HCT116 (cell line): ENCODE data around the gene PRMT2. TPM values are rescaled to one million over a fixed set of nuclear protein-coding genes. Genes with fewer than 3 reads are reported as not detected.

Experiments
- ATAC-seq: fragments of 200-7000 bp; cut with Tn5 transposase; 2 replicates; pipeline ENCODE4 v1.9.1; 2020; ENCODE audit warnings: mild to moderate bottlenecking, moderate library complexity
- BruUV-seq: library from RNA; stranded (reverse); fragments of 400-500 nt; replicated peaks from 2 replicates; lab custom pipeline; 2021; lab: Mats Ljungman, UMichigan
- CTCF ChIA-PET: fragments of 300-600 bp; sonication (Branson Sonifier 250); formaldehyde crosslinking; loops from one replicate; lab custom pipeline; 2021; ENCODE audit warnings: antibody characterized with exemption; lab: Charles Lee
- POLR2A ChIA-PET: fragments of 300-600, 350-600 bp; sonication (Branson Sonifier 250); formaldehyde crosslinking; loops from one replicate; lab custom pipeline; 2021; ENCODE audit warnings: antibody characterized with exemption; lab: Charles Lee
- RAD21 ChIA-PET, 2 experiments: fragments of 300-600 bp; sonication (Branson Sonifier 250); formaldehyde crosslinking; loops; one replicate each; lab custom pipeline; 2023; ENCODE audit warnings: low total read pairs in 2 of 2; ENCODE audit not compliant: uncharacterized antibody in 2 of 2, unreplicated experiment in 2 of 2, low non-redundant PET in 1 of 2; lab: Charles Lee
- DNase-seq: peaks from one replicate; pipeline ENCODE4 v3.0.0-alpha.2; 2010; ENCODE audit warnings: low read depth, low spot score
- H2AFZ ChIP-seq: fragments of 200-600 bp; shearing (Covaris generic), sonication (generic); 2 replicates; pipeline ENCODE4 v1.6.1; 2017; ENCODE audit warnings: low read depth, mixed run types, mixed read lengths, antibody characterized with exemption, low read length; ENCODE audit not compliant: poor library complexity, severe bottlenecking
- H3K27ac ChIP-seq: 2 replicates; pipeline ENCODE4 v1.5.1; 2012; ENCODE audit warnings: low read depth, low read length
- H3K27me3 ChIP-seq: fragments of 200-600 bp; sonication (generic); 2 replicates; pipeline ENCODE4 v1.6.1; 2016; ENCODE audit warnings: mixed run types, low read length, mixed read lengths; ENCODE audit not compliant: insufficient read depth
- H3K36me3 ChIP-seq, 2 experiments: fragments of 200-500 bp in 1 of 2; fragments of 200-600 bp in 1 of 2; sonication (Bioruptor generic) in 1 of 2; sonication (generic) in 1 of 2; 2 replicates each; pipeline versions ENCODE4 v1.5.1 to v1.6.1; 2014 to 2016; ENCODE audit warnings: low read length in 2 of 2, inconsistent platforms in 1 of 2, mixed read lengths in 1 of 2, mixed run types in 1 of 2; ENCODE audit not compliant: insufficient read depth in 2 of 2, control insufficient read depth in 1 of 2
- H3K4me1 ChIP-seq, 2 experiments: fragments of 200-600 bp in 1 of 2; sonication (generic) in 1 of 2; 2 replicates each; pipeline versions ENCODE4 v1.5.1 to v1.6.1; 2012 to 2017; ENCODE audit warnings: low read length in 2 of 2, inconsistent platforms in 1 of 2, mild to moderate bottlenecking in 1 of 2, mixed read lengths in 1 of 2, mixed run types in 1 of 2, moderate library complexity in 1 of 2; ENCODE audit not compliant: insufficient read depth in 2 of 2, control insufficient read depth in 1 of 2
- H3K4me2 ChIP-seq: fragments of 200-600 bp; sonication (generic); 2 replicates; pipeline ENCODE4 v1.6.1; 2017; ENCODE audit warnings: mixed run types, low read length, mixed read lengths
- H3K4me3 ChIP-seq, 2 experiments: fragments of 200-600 bp in 1 of 2; sonication (generic) in 1 of 2; replicated peaks in 1 of 2; 2 replicates each; pipeline ENCODE4 v1.5.1; 2011 to 2016; ENCODE audit warnings: low read length in 2 of 2, control low read depth in 1 of 2, low read depth in 1 of 2, mild to moderate bottlenecking in 1 of 2, mixed read lengths in 1 of 2, mixed run types in 1 of 2
- H3K79me2 ChIP-seq: fragments of 200-600 bp; sonication (generic); 2 replicates; pipeline ENCODE4 v1.6.1; 2017; ENCODE audit warnings: mild to moderate bottlenecking, mixed run types, low read length, moderate library complexity, mixed read lengths; ENCODE audit not compliant: insufficient read depth
- H3K9ac ChIP-seq: fragments of 200-600 bp; sonication (generic); 2 replicates; pipeline ENCODE4 v1.6.1; 2016; ENCODE audit warnings: low read length, mixed read lengths
- H3K9me2 ChIP-seq: fragments of 200-600 bp; sonication (generic), shearing (Covaris generic); 2 replicates; pipeline ENCODE4 v1.6.1; 2017; ENCODE audit warnings: mixed run types, mild to moderate bottlenecking, moderate library complexity; ENCODE audit not compliant: insufficient read depth
- H3K9me3 ChIP-seq, 2 experiments: fragments of 200-500 bp in 1 of 2; fragments of 200-600 bp in 1 of 2; sonication (Bioruptor generic) in 1 of 2; sonication (generic) in 1 of 2; 2 replicates each; pipeline ENCODE4 v1.6.1; 2014 to 2017; ENCODE audit warnings: low read length in 2 of 2, mixed read lengths in 2 of 2, inconsistent platforms in 1 of 2, low read depth in 1 of 2, mild to moderate bottlenecking in 1 of 2, mixed run types in 1 of 2, moderate library complexity in 1 of 2; ENCODE audit not compliant: control insufficient read depth in 1 of 2, insufficient read depth in 1 of 2
- H4K20me1 ChIP-seq: fragments of 200-600 bp; sonication (generic), shearing (Covaris generic); 2 replicates; pipeline ENCODE4 v1.6.1; 2017; ENCODE audit warnings: mixed run types, mild to moderate bottlenecking, moderate library complexity; ENCODE audit not compliant: insufficient read depth
- CBX3 ChIP-seq: IDR thresholded peaks from 2 replicates; pipeline ENCODE4 v1.6.1; 2012; ENCODE audit warnings: low read depth
- EGR1 ChIP-seq: IDR thresholded peaks from 2 replicates; pipeline ENCODE4 v1.6.1; 2012; ENCODE audit warnings: low read depth
- ELF1 ChIP-seq: IDR thresholded peaks from 2 replicates; pipeline ENCODE4 v1.6.1; 2012; ENCODE audit warnings: low read depth, borderline replicate concordance
- EZH2 ChIP-seq: fragments of 200-600 bp; sonication (generic); IDR thresholded peaks from 2 replicates; pipeline ENCODE4 v1.6.1; 2017; ENCODE audit warnings: antibody characterized with exemption, mixed run types
- EZH2phosphoT487 ChIP-seq: fragments of 200-600 bp; IDR thresholded peaks from 2 replicates; pipeline ENCODE4 v1.6.1; 2018; ENCODE audit warnings: antibody characterized with exemption, borderline replicate concordance
- FOSL1 ChIP-seq: IDR thresholded peaks from 2 replicates; pipeline ENCODE4 v1.6.1; 2012; ENCODE audit warnings: low read depth
- MAX ChIP-seq: IDR thresholded peaks from 2 replicates; pipeline ENCODE4 v1.6.1; 2012
- POLR2A ChIP-seq: IDR thresholded peaks from 2 replicates; pipeline ENCODE4 v1.7.0; 2011; ENCODE audit warnings: borderline replicate concordance; ENCODE audit not compliant: insufficient read depth, insufficient read length; ENCODE audit errors: extremely low read depth
- POLR2AphosphoS5 ChIP-seq: IDR thresholded peaks from 2 replicates; pipeline ENCODE4 v1.6.1; 2011; ENCODE audit warnings: mild to moderate bottlenecking, low read depth, low read length, moderate library complexity
- RAD21 ChIP-seq: IDR thresholded peaks from 2 replicates; pipeline ENCODE4 v1.6.1; 2012; ENCODE audit warnings: low read depth, mild to moderate bottlenecking
- SIN3A ChIP-seq: IDR thresholded peaks from 2 replicates; pipeline ENCODE4 v1.6.1; 2012; ENCODE audit warnings: low read depth
- SP1 ChIP-seq: IDR thresholded peaks from 2 replicates; pipeline ENCODE4 v1.6.1; 2012; ENCODE audit warnings: low read depth
- SRF ChIP-seq: IDR thresholded peaks from 2 replicates; pipeline ENCODE4 v1.6.1; 2012; ENCODE audit warnings: low read depth
- YY1 ChIP-seq: IDR thresholded peaks from 2 replicates; pipeline ENCODE4 v1.6.1; 2011; ENCODE audit warnings: low read length, low read depth, moderate library complexity, mild to moderate bottlenecking; ENCODE audit not compliant: insufficient replicate concordance; ENCODE audit errors: extremely low read depth
- ZFX ChIP-seq: fragments of 450-650 bp; IDR thresholded peaks from 2 replicates; pipeline ENCODE4 v1.6.1; 2017
- intact Hi-C: fragments of 100-400 bp; cut with micrococcal nuclease; formaldehyde crosslinking; loops from 2 replicates; pipeline ENCODE4 v1.10.0; 2022
- total RNA-seq: library from RNA; stranded (reverse); gene quantifications from one replicate; pipeline ENCODE4 v1.2.1, GENCODE V29; 2021; ENCODE audit not compliant: unreplicated experiment
- TF ChIP-seq, protein P1 (sequence below), 3 experiments: fragments of 200-600 bp in 1 of 3; sonication (generic) in 1 of 3; IDR thresholded peaks in 2 of 3; conservative IDR thresholded peaks in 1 of 3; 2 replicates each; pipeline ENCODE4 v1.5.1; 2012 to 2017; ENCODE audit warnings: low read depth in 2 of 3, low read length in 2 of 3, antibody characterized with exemption in 1 of 3, borderline replicate concordance in 1 of 3, control low read depth in 1 of 3, mild to moderate bottlenecking in 1 of 3, mixed read lengths in 1 of 3, mixed run types in 1 of 3, moderate library complexity in 1 of 3; ENCODE audit not compliant: insufficient read depth in 1 of 3
- TF ChIP-seq, protein P2 (sequence below): IDR thresholded peaks from 2 replicates; pipeline ENCODE4 v1.6.1; 2012; ENCODE audit warnings: low read depth

Gene PRMT2
- total RNA-seq, 1 experiment from 2014 or later: 59.1 TPM

- Histone ChIP-seq H3K4me3 (no peak overlapping the region), H3K36me3 (no peaks in the 10 kb centered on the region), H4K20me1 (no peaks in the 10 kb centered on the region), H2AFZ (no peak overlapping the region), H3K79me2 (no peaks in the 10 kb centered on the region), H3K9me2 (no peaks in the 10 kb centered on the region), H3K9me3 (peaks cover 0 to 6% of the 10 kb centered on the region in 2 experiments; a peak in 2 of 4 replicates), H3K27me3 (no peaks in the 10 kb centered on the region), H3K4me2 (no peak overlapping the region), H3K4me1 (no peaks in the 10 kb centered on the region), H3K9ac (no peak overlapping the region), H3K27ac (no peak overlapping the region)
- TF ChIP-seq EZH2 (no peak), ELF1 (no peak), RAD21 (no peak), FOSL1 (no peak), CBX3 (no peak)
- RAD21 ChIA-PET: no interaction called here
- DNase-seq (no peak), ATAC-seq (no peak)
- POLR2A ChIA-PET: no interaction called here
- BruUV-seq: no TSS peak
- intact Hi-C loops: no loop called here
- CTCF ChIA-PET: no interaction called here
Measured at GRCh38 chr21:46626536-46626935, 8.9 kb upstream of the PRMT2 start.

- intact Hi-C loops: no loop called here
- ATAC-seq (no peak), DNase-seq (no peak)
- no peak overlapping the region for H3K9ac ChIP-seq
- no peaks in the 10 kb centered on the region for H3K27me3 ChIP-seq
- no peak overlapping the region for H3K4me2 ChIP-seq
- H4K20me1 ChIP-seq: no peaks in the 10 kb centered on the region
- CTCF ChIA-PET: no interaction called here
- no peak overlapping the region for H3K4me3 ChIP-seq
- H3K9me2 ChIP-seq: no peaks in the 10 kb centered on the region
- RAD21 ChIA-PET: no interaction called here
- no peak overlapping the region for H2AFZ ChIP-seq
- TF ChIP-seq RAD21 (no peak), POLR2AphosphoS5 (no peak), EZH2 (no peak), SIN3A (no peak), POLR2A (no peak), ELF1 (no peak), MAX (no peak), SRF (no peak), EGR1 (no peak), YY1 (no peak), SP1 (no peak), EZH2phosphoT487 (no peak), ZFX (no peak)
- TF ChIP-seq, protein P1, sequence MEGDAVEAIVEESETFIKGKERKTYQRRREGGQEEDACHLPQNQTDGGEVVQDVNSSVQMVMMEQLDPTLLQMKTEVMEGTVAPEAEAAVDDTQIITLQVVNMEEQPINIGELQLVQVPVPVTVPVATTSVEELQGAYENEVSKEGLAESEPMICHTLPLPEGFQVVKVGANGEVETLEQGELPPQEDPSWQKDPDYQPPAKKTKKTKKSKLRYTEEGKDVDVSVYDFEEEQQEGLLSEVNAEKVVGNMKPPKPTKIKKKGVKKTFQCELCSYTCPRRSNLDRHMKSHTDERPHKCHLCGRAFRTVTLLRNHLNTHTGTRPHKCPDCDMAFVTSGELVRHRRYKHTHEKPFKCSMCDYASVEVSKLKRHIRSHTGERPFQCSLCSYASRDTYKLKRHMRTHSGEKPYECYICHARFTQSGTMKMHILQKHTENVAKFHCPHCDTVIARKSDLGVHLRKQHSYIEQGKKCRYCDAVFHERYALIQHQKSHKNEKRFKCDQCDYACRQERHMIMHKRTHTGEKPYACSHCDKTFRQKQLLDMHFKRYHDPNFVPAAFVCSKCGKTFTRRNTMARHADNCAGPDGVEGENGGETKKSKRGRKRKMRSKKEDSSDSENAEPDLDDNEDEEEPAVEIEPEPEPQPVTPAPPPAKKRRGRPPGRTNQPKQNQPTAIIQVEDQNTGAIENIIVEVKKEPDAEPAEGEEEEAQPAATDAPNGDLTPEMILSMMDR (IDR thresholded peaks at IDR 0.05 in 2 of 3, conservative IDR thresholded peaks at IDR 0.05 in 1 of 3; ENCODE audit: borderline replicate concordance in 1 of 3, insufficient read depth in 1 of 3, low read depth in 2 of 3, low read length in 2 of 3): no peak
- TF ChIP-seq, protein P2, sequence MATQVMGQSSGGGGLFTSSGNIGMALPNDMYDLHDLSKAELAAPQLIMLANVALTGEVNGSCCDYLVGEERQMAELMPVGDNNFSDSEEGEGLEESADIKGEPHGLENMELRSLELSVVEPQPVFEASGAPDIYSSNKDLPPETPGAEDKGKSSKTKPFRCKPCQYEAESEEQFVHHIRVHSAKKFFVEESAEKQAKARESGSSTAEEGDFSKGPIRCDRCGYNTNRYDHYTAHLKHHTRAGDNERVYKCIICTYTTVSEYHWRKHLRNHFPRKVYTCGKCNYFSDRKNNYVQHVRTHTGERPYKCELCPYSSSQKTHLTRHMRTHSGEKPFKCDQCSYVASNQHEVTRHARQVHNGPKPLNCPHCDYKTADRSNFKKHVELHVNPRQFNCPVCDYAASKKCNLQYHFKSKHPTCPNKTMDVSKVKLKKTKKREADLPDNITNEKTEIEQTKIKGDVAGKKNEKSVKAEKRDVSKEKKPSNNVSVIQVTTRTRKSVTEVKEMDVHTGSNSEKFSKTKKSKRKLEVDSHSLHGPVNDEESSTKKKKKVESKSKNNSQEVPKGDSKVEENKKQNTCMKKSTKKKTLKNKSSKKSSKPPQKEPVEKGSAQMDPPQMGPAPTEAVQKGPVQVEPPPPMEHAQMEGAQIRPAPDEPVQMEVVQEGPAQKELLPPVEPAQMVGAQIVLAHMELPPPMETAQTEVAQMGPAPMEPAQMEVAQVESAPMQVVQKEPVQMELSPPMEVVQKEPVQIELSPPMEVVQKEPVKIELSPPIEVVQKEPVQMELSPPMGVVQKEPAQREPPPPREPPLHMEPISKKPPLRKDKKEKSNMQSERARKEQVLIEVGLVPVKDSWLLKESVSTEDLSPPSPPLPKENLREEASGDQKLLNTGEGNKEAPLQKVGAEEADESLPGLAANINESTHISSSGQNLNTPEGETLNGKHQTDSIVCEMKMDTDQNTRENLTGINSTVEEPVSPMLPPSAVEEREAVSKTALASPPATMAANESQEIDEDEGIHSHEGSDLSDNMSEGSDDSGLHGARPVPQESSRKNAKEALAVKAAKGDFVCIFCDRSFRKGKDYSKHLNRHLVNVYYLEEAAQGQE: no peak
- BruUV-seq: no TSS peak
- H3K27ac ChIP-seq: no peak overlapping the region
- H3K79me2 ChIP-seq: no peaks in the 10 kb centered on the region
- H3K4me1 ChIP-seq: no peaks in the 10 kb centered on the region
- H3K9me3 ChIP-seq: peaks cover 0 to 6% of the 10 kb centered on the region in 2 experiments; a peak in 2 of 4 replicates
- POLR2A ChIA-PET: no interaction called here
- no peaks in the 10 kb centered on the region for H3K36me3 ChIP-seq
Measured at GRCh38 chr21:46626975-46627501, 8.4 kb upstream of the PRMT2 start.
